ENCODE results near the gene PGAM2.

- TF ChIP-seq CTCF (IDR thresholded peaks at IDR 0.05) (no peak), POLR2A (IDR thresholded peaks at IDR 0.05) (no peak), POLR2AphosphoS5 (IDR thresholded peaks at IDR 0.05) (no peak), EP300 (IDR thresholded peaks at IDR 0.05) (no peak)
Measured at GRCh38 chr7:44050121-44050914, 15.0 kb downstream of the PGAM2 start.
